ENCODE results near the gene SOS2.
"Not testable (repeated sequence)": the region's sequence is repeated elsewhere in the genome, so short reads cannot be mapped to it uniquely, and the experiment has no call there.

Gene SOS2

GRCh38 chr14:50087341-50088116, 143.8 kb downstream of the SOS2 start:
- in situ Hi-C loops (cut with MboI; ENCODE audit: low sequenced_read_pairs): no loop called here

GRCh38 chr14:50086321-50086711, 145.1 kb downstream of the SOS2 start:
- in situ Hi-C loops (cut with MboI; ENCODE audit: low sequenced_read_pairs): no loop called here

- in situ Hi-C loops (cut with MboI; ENCODE audit: low sequenced_read_pairs): no loop called here
These were observed 145.6 kb downstream of the SOS2 start for GRCh38 chr14:50085570-50086320.

- in situ Hi-C loops (cut with MboI; ENCODE audit: low sequenced_read_pairs): no loop called here
These were observed 146.7 kb downstream of the SOS2 start for GRCh38 chr14:50084666-50085065.

- in situ Hi-C loops (cut with MboI; ENCODE audit: low sequenced_read_pairs): no loop called here
These were observed 147.7 kb downstream of the SOS2 start for GRCh38 chr14:50083467-50084337.

- in situ Hi-C loops (cut with MboI; ENCODE audit: low sequenced_read_pairs): no loop called here
These were observed 148.5 kb downstream of the SOS2 start for GRCh38 chr14:50082784-50083466.

- in situ Hi-C loops (cut with MboI; ENCODE audit: low sequenced_read_pairs): no loop called here
These were observed 149.1 kb downstream of the SOS2 start for GRCh38 chr14:50082308-50082742.

GRCh38 chr14:50079103-50079502, 152.3 kb downstream of the SOS2 start:
- in situ Hi-C loops (cut with MboI; ENCODE audit: low sequenced_read_pairs): not testable (repeated sequence)

- in situ Hi-C loops (cut with MboI; ENCODE audit: low sequenced_read_pairs): not testable (repeated sequence)
These were observed 157.7 kb downstream of the SOS2 start for GRCh38 chr14:50073663-50074062.

- in situ Hi-C loops (cut with MboI; ENCODE audit: low sequenced_read_pairs): no loop called here
These were observed 159.0 kb downstream of the SOS2 start for GRCh38 chr14:50072395-50072794.

GRCh38 chr14:50070840-50071548, 160.4 kb downstream of the SOS2 start:
- in situ Hi-C loops (cut with MboI; ENCODE audit: low sequenced_read_pairs): no loop called here

GRCh38 chr14:50070230-50070629, 161.1 kb downstream of the SOS2 start:
- in situ Hi-C loops (cut with MboI; ENCODE audit: low sequenced_read_pairs): no loop called here

- in situ Hi-C loops (cut with MboI; ENCODE audit: low sequenced_read_pairs): no loop called here
These were observed 162.1 kb downstream of the SOS2 start for GRCh38 chr14:50069325-50069724.

- in situ Hi-C loops (cut with MboI; ENCODE audit: low sequenced_read_pairs): no loop called here
These were observed 162.9 kb downstream of the SOS2 start for GRCh38 chr14:50068496-50068895.

- in situ Hi-C loops (cut with MboI; ENCODE audit: low sequenced_read_pairs): no loop called here
These were observed 163.5 kb downstream of the SOS2 start for GRCh38 chr14:50067723-50068495.

Measured in HL-60/S4 treated with retinoic acid at 250 ng/mL for 4 days and 3 days (cell line).